ENCODE data around the gene CALHM3. TPM values are rescaled to one million over a fixed set of nuclear protein-coding genes. Genes with fewer than 3 reads are reported as not detected.

Gene CALHM3
- total RNA-seq, 4 donors from 2014 or later = not detected

GRCh38 chr10:103441611-103442010, 37.4 kb downstream of the CALHM3 start:
- Histone ChIP-seq H3K27me3 (no peaks in the 10 kb centered on the region), H3K36me3 (peaks cover 97% of the 10 kb centered on the region), H3K4me3 (no peak overlapping the region), H3K27ac (no peak overlapping the region), H3K4me1 (peaks cover 20% of the 10 kb centered on the region), H3K9me3 (no peaks in the 10 kb centered on the region)
- TF ChIP-seq EP300 (IDR thresholded peaks at IDR 0.05) = no peak
- no peak for TF ChIP-seq POLR2A (IDR thresholded peaks at IDR 0.05)
- TF ChIP-seq POLR2AphosphoS5 (IDR thresholded peaks at IDR 0.05) = no peak
- no peak for TF ChIP-seq CTCF (IDR thresholded peaks at IDR 0.05)
- no peak for DNase-seq (ENCODE audit: low spot score in 2 of 2)
- WGBS = 81% methylated on average over 3 of the region's 8 CpGs

- Histone ChIP-seq H3K36me3 (peaks cover 97% of the 10 kb centered on the region), H3K4me3 (no peak overlapping the region), H3K27me3 (no peaks in the 10 kb centered on the region), H3K27ac (no peak overlapping the region), H3K9me3 (no peaks in the 10 kb centered on the region), H3K4me1 (peaks cover 16% of the 10 kb centered on the region)
- no peak for TF ChIP-seq CTCF (IDR thresholded peaks at IDR 0.05)
- TF ChIP-seq POLR2AphosphoS5 (IDR thresholded peaks at IDR 0.05) = no peak
- TF ChIP-seq EP300 (IDR thresholded peaks at IDR 0.05) = no peak
- no peak for TF ChIP-seq POLR2A (IDR thresholded peaks at IDR 0.05)
- DNase-seq (ENCODE audit: low spot score in 2 of 2) = no peak
- 91% methylated on average over 8 of the region's 8 CpGs for WGBS
Measured at GRCh38 chr10:103441206-103441605, 37.8 kb downstream of the CALHM3 start.

- H3K27ac ChIP-seq = no peak overlapping the region
- peaks cover 8% of the 10 kb centered on the region for H3K4me1 ChIP-seq
- no peak overlapping the region for H3K4me3 ChIP-seq
- 89% methylated on average over 14 of the region's 14 CpGs for WGBS
- DNase-seq (ENCODE audit: low spot score in 2 of 2) = no peak
- peaks cover 97% of the 10 kb centered on the region for H3K36me3 ChIP-seq
- H3K27me3 ChIP-seq = no peaks in the 10 kb centered on the region
- TF ChIP-seq CTCF (IDR thresholded peaks at IDR 0.05) = no peak
- TF ChIP-seq EP300 (IDR thresholded peaks at IDR 0.05) = no peak
- no peak for TF ChIP-seq POLR2AphosphoS5 (IDR thresholded peaks at IDR 0.05)
- no peak for TF ChIP-seq POLR2A (IDR thresholded peaks at IDR 0.05)
- H3K9me3 ChIP-seq = no peaks in the 10 kb centered on the region
Measured at GRCh38 chr10:103440416-103440815, 38.6 kb downstream of the CALHM3 start.

GRCh38 chr10:103439776-103440175, 39.3 kb downstream of the CALHM3 start:
- no peaks in the 10 kb centered on the region for H3K9me3 ChIP-seq
- H3K4me1 ChIP-seq = peaks cover 3% of the 10 kb centered on the region
- H3K4me3 ChIP-seq = no peak overlapping the region
- no peak for DNase-seq (ENCODE audit: low spot score in 2 of 2)
- 90% methylated on average over 4 of the region's 4 CpGs for WGBS
- TF ChIP-seq EP300 (IDR thresholded peaks at IDR 0.05) (no peak), POLR2A (IDR thresholded peaks at IDR 0.05) (no peak), POLR2AphosphoS5 (IDR thresholded peaks at IDR 0.05) (no peak), CTCF (IDR thresholded peaks at IDR 0.05) (no peak)
- no peak overlapping the region for H3K27ac ChIP-seq
- no peaks in the 10 kb centered on the region for H3K27me3 ChIP-seq
- H3K36me3 ChIP-seq = peaks cover 94% of the 10 kb centered on the region

GRCh38 chr10:103433858-103434257, 45.2 kb downstream of the CALHM3 start:
- Histone ChIP-seq H3K4me3 (no peak overlapping the region), H3K4me1 (no peaks in the 10 kb centered on the region), H3K27ac (no peak overlapping the region), H3K27me3 (no peaks in the 10 kb centered on the region), H3K9me3 (no peaks in the 10 kb centered on the region), H3K36me3 (peaks cover 85% of the 10 kb centered on the region)
- no peak for DNase-seq (ENCODE audit: low spot score in 2 of 2)
- 86% methylated on average over 2 of the region's 2 CpGs for WGBS
- TF ChIP-seq EP300 (IDR thresholded peaks at IDR 0.05) = no peak

- Histone ChIP-seq H3K9me3 (no peaks in the 10 kb centered on the region), H3K4me1 (no peaks in the 10 kb centered on the region), H3K27me3 (no peaks in the 10 kb centered on the region), H3K4me3 (no peak overlapping the region), H3K27ac (no peak overlapping the region), H3K36me3 (peaks cover 84% of the 10 kb centered on the region)
- TF ChIP-seq POLR2A (IDR thresholded peaks at IDR 0.05) = no peak
- no peak for TF ChIP-seq CTCF (IDR thresholded peaks at IDR 0.05)
- no peak for TF ChIP-seq POLR2AphosphoS5 (IDR thresholded peaks at IDR 0.05)
- TF ChIP-seq EP300 (IDR thresholded peaks at IDR 0.05) = no peak
- WGBS = 89% methylated on average over 8 of the region's 8 CpGs
- no peak for DNase-seq (ENCODE audit: low spot score in 2 of 2)
Measured at GRCh38 chr10:103431902-103432301, 47.1 kb downstream of the CALHM3 start.
